ENCODE measurements around the gene ERO1A.

DNA sequence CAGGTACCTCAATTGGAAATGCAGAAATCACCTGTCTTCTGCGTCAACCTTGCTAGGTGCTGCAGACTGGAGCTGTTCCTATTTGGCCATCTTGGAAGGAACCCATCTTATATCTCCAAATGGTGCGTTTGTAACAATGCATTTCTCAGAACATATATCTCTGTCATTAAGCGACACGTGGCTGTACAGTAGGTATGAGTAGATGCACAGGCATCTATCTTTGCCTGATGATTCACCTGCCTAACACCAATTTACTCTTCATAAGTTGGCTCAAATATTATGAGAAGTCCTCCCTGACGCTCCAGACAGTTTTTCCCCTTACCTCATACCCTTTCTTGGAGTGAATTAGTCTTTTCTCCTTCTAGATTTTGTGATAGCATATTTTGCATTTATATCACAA lies 98.5 kb downstream of the ERO1A start:
- TF ChIP-seq, protein P1, sequence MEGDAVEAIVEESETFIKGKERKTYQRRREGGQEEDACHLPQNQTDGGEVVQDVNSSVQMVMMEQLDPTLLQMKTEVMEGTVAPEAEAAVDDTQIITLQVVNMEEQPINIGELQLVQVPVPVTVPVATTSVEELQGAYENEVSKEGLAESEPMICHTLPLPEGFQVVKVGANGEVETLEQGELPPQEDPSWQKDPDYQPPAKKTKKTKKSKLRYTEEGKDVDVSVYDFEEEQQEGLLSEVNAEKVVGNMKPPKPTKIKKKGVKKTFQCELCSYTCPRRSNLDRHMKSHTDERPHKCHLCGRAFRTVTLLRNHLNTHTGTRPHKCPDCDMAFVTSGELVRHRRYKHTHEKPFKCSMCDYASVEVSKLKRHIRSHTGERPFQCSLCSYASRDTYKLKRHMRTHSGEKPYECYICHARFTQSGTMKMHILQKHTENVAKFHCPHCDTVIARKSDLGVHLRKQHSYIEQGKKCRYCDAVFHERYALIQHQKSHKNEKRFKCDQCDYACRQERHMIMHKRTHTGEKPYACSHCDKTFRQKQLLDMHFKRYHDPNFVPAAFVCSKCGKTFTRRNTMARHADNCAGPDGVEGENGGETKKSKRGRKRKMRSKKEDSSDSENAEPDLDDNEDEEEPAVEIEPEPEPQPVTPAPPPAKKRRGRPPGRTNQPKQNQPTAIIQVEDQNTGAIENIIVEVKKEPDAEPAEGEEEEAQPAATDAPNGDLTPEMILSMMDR (conservative IDR thresholded peaks at IDR 0.05), result no peak
- no peak for TF ChIP-seq EZH2 (IDR thresholded peaks at IDR 0.05; ENCODE audit: low read depth)
